Esophagus muscularis mucosa (tissue), 4 donors: ENCODE data around the gene DSG4. TPM values are rescaled to one million over a fixed set of nuclear protein-coding genes. Genes with fewer than 3 reads are reported as not detected.

Experiments
- DNase-seq: peaks from one replicate; pipeline ENCODE4 v3.0.0-alpha.2; 2017; ENCODE audit errors: extremely low spot score
- H3K27ac ChIP-seq, 4 donors: fragments of 200-600 bp; sonication (generic); replicated peaks in 1 of 4; 1 replicate in 3 of 4; 2 replicates in 1 of 4; pipeline ENCODE4 v1.5.1; 2016 to 2019; ENCODE audit warnings: mild to moderate bottlenecking in 1 of 4
- H3K27me3 ChIP-seq, 4 donors: fragments of 200-600 bp; sonication (generic); one replicate each; pipeline versions ENCODE4 v1.5.1 to v1.6.0; 2016 to 2019
- H3K36me3 ChIP-seq, 4 donors: fragments of 200-600 bp; sonication (generic); one replicate each; pipeline ENCODE4 v1.5.1; 2016 to 2019
- H3K4me1 ChIP-seq, 4 donors: fragments of 200-600 bp; sonication (generic); one replicate each; pipeline ENCODE4 v1.5.1; 2016 to 2019
- H3K4me3 ChIP-seq, 4 donors: fragments of 200-600 bp; sonication (generic); 1 replicate in 2 of 4; 2 replicates in 2 of 4; pipeline ENCODE4 v1.5.1; 2016 to 2019; ENCODE audit warnings: mild to moderate bottlenecking in 4 of 4, moderate library complexity in 1 of 4
- H3K9me3 ChIP-seq, 4 donors: fragments of 200-600 bp; sonication (generic); 1 replicate in 3 of 4; 2 replicates in 1 of 4; pipeline ENCODE4 v1.5.1; 2016 to 2019
- EP300 ChIP-seq: sonication (generic); formaldehyde crosslinking; IDR thresholded peaks from one replicate; pipeline ENCODE4 v1.6.1; 2017; ENCODE audit warnings: antibody characterized with exemption
- POLR2A ChIP-seq: fragments of 450-650 bp; IDR thresholded peaks from one replicate; pipeline ENCODE4 v1.6.1; 2017; ENCODE audit warnings: antibody characterized with exemption, moderate library complexity, mild to moderate bottlenecking, low read depth
- POLR2AphosphoS5 ChIP-seq, 2 donors: sonication (generic); formaldehyde crosslinking; IDR thresholded peaks; one replicate each; pipeline ENCODE4 v1.6.1; 2017; ENCODE audit warnings: antibody characterized with exemption in 2 of 2
- WGBS: methylation state at CpG from one replicate; pipeline ENCODE4 v1.1.5; 2018; 5-methylcytosine and 5-hydroxymethylcytosine counted together
- intact Hi-C: fragments of 100-400 bp; cut with DNase I; formaldehyde crosslinking; loops from one replicate; pipeline ENCODE4 v1.15.1; 2023
- total RNA-seq, 4 donors: library from RNA; depleted of rRNA; stranded (reverse); fragments of >200 nt; gene quantifications; one replicate each; pipeline versions ENCODE4 v1.1.0 to v1.2.1, GENCODE V29; 2016
- TF ChIP-seq, protein P1 (sequence below), 3 experiments: fragments of 200-600 bp in 2 of 3; fragments of 450-650 bp in 1 of 3; sonication (generic) in 2 of 3; IDR thresholded peaks; one replicate each; pipeline ENCODE4 v1.5.1; 2017 to 2019; ENCODE audit warnings: antibody characterized with exemption in 3 of 3, mild to moderate bottlenecking in 2 of 3, moderate library complexity in 1 of 3

The DSG4 gene
- total RNA-seq, 4 donors from 2014 or later = not detected

GRCh38 chr18:31354990-31355389 lies 21.6 kb upstream of the DSG4 start:
- Histone ChIP-seq H3K4me1 (no peaks in the 10 kb centered on the region), H3K9me3 (no peaks in the 10 kb centered on the region), H3K4me3 (no peak overlapping the region), H3K27ac (no peak overlapping the region), H3K36me3 (no peaks in the 10 kb centered on the region), H3K27me3 (no peaks in the 10 kb centered on the region)
- 86% methylated on average over 8 of the region's 8 CpGs for WGBS
- intact Hi-C loops = no loop called here
- no peak for DNase-seq
- TF ChIP-seq POLR2A (no peak), POLR2AphosphoS5 (IDR thresholded peaks at IDR 0.05) (no peak)

DNA sequence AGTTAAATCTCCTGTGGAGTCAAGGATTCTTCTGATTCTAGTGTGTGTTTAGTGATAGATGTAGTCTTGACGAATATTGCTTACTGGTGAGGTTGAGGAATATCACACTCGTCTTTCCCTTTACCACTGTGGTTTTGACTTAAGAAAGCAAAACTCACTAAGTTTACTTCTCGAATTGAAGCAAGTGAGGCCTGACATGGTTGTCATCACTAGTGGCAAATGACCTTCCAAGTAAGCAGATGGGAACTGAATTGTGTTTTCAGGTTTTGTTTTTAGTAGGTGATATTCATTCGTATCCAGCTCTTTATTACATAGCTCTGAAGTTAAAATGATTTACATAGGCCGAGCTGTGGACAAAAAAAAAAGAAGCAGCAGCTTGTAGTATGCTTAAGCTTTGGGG lies 20.6 kb upstream of the DSG4 start:
- DNase-seq = no peak
- intact Hi-C loops = no loop called here
- Histone ChIP-seq H3K27me3 (no peaks in the 10 kb centered on the region), H3K4me1 (no peaks in the 10 kb centered on the region), H3K4me3 (no peak overlapping the region), H3K9me3 (no peaks in the 10 kb centered on the region), H3K27ac (no peak overlapping the region), H3K36me3 (no peaks in the 10 kb centered on the region)
- TF ChIP-seq POLR2AphosphoS5 (IDR thresholded peaks at IDR 0.05) = no peak
- TF ChIP-seq POLR2A = no peak
- TF ChIP-seq, protein P1, sequence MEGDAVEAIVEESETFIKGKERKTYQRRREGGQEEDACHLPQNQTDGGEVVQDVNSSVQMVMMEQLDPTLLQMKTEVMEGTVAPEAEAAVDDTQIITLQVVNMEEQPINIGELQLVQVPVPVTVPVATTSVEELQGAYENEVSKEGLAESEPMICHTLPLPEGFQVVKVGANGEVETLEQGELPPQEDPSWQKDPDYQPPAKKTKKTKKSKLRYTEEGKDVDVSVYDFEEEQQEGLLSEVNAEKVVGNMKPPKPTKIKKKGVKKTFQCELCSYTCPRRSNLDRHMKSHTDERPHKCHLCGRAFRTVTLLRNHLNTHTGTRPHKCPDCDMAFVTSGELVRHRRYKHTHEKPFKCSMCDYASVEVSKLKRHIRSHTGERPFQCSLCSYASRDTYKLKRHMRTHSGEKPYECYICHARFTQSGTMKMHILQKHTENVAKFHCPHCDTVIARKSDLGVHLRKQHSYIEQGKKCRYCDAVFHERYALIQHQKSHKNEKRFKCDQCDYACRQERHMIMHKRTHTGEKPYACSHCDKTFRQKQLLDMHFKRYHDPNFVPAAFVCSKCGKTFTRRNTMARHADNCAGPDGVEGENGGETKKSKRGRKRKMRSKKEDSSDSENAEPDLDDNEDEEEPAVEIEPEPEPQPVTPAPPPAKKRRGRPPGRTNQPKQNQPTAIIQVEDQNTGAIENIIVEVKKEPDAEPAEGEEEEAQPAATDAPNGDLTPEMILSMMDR (IDR thresholded peaks at IDR 0.05) = no peak
- TF ChIP-seq EP300 = no peak
- WGBS = 80% methylated on average over 5 of the region's 5 CpGs

DNA sequence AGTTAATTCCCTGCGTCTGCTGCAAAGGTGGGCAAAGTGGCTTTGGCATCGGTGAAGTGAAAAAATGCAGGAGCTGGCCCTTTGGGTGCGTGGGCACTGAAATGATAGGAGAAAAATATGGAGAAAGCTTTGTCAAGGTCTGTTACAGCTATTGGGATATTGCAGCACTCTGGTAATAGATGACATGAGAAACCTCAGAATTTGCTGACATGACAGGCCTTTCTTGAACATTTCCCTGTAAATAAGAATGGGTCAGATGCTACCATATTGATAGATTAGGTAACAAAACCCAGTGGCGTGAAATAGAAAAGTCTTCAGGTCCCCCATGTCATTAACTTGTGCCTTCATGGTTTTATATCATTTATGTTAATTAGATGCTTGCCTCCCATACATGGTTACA lies 12.4 kb upstream of the DSG4 start:
- no peaks in the 10 kb centered on the region for H3K4me1 ChIP-seq
- DNase-seq = no peak
- no peak overlapping the region for H3K4me3 ChIP-seq
- 91% methylated on average over 4 of the region's 4 CpGs for WGBS
- no peaks in the 10 kb centered on the region for H3K9me3 ChIP-seq
- H3K27ac ChIP-seq = no peak overlapping the region
- intact Hi-C loops = no loop called here
- no peaks in the 10 kb centered on the region for H3K36me3 ChIP-seq
- TF ChIP-seq EP300 (no peak), POLR2A (no peak), POLR2AphosphoS5 (IDR thresholded peaks at IDR 0.05) (no peak)
- TF ChIP-seq, protein P1 (IDR thresholded peaks at IDR 0.05) = no peak
- H3K27me3 ChIP-seq = no peaks in the 10 kb centered on the region

DNA sequence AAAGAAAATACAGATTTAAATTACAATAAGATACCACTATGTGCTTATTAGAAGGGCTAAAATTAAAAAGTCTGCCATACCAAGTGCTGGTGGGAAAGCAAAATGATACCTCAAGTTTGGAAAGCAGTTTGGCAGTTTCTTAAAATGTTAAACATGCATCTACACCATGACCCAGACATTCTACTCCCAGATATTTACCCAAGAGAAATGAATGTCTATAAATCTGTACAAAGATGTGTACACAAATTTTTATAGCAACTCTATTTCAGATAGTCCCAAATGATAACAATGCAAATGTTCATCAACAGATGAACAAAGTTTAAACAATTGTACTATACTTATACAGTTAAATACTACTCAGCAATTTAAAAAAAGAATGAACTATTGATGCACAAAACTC lies 7.1 kb upstream of the DSG4 start:
- H3K36me3 ChIP-seq = no peaks in the 10 kb centered on the region
- DNase-seq = no peak
- H3K4me1 ChIP-seq = no peaks in the 10 kb centered on the region
- TF ChIP-seq POLR2AphosphoS5 (IDR thresholded peaks at IDR 0.05) = no peak
- TF ChIP-seq, protein P1 (IDR thresholded peaks at IDR 0.05) = no peak
- no peak for TF ChIP-seq EP300
- TF ChIP-seq POLR2A = no peak
- peaks cover 0 to 2% (median 0%) of the 10 kb centered on the region in 4 donors for H3K27me3 ChIP-seq
- no peaks in the 10 kb centered on the region for H3K9me3 ChIP-seq
- no peak overlapping the region for H3K4me3 ChIP-seq
- intact Hi-C loops = no loop called here
- no peak overlapping the region for H3K27ac ChIP-seq

DNA sequence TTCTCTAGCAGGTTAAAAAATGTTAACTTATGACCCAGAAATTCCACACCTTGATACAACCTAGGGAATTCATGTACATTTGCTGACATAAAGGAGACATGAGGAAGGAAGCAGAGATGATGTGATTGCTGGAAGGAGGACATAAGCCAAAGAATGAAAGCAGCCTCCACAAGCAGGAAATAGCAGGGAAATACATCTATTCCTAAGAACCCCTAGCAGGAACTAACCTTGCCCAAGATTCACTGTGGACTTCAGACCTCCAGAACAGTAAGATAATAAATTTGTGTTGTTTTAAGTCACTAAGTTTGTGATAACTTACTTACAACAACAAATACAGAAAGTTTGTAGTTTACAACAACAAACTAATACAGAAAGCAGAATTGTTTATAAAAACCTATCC lies 4.6 kb upstream of the DSG4 start:
- DNase-seq = no peak
- no peaks in the 10 kb centered on the region for H3K9me3 ChIP-seq
- peaks cover 0 to 3% (median 0%) of the 10 kb centered on the region in 4 donors for H3K27me3 ChIP-seq
- intact Hi-C loops = no loop called here
- H3K4me1 ChIP-seq = no peaks in the 10 kb centered on the region
- H3K4me3 ChIP-seq = no peak overlapping the region
- TF ChIP-seq POLR2AphosphoS5 (IDR thresholded peaks at IDR 0.05) = no peak
- no peak for TF ChIP-seq EP300
- TF ChIP-seq, protein P1 (IDR thresholded peaks at IDR 0.05) = no peak
- TF ChIP-seq POLR2A = no peak
- no peaks in the 10 kb centered on the region for H3K36me3 ChIP-seq
- H3K27ac ChIP-seq = no peak overlapping the region
